Natural killer cell (primary cell): Measurements from ENCODE around the gene ZCCHC14. TPM values are rescaled to one million over a fixed set of nuclear protein-coding genes. Genes with fewer than 3 reads are reported as not detected.
A peak's percentile ranks its signal among the peaks of the same experiment; 100 is the strongest.

ENCODE experiments used
- ATAC-seq, 3 donors: fragments of 150-1000 bp in 2 of 3; fragments of 200-7000 bp in 1 of 3; cut with Tn5 transposase; 1 replicate in 1 of 3; 2 replicates in 2 of 3; pipeline ENCODE4 v1.10.0; 2021; ENCODE audit warnings: mild to moderate bottlenecking in 2 of 3, moderate library complexity in 2 of 3
- DNase-seq, 2 donors: peaks; one replicate each; pipeline versions ENCODE4 v3.0.0 to v3.0.0-alpha.2; 2013 to 2021; ENCODE audit warnings: mixed read lengths in 1 of 2
- H3K27ac ChIP-seq: one replicate; pipeline ENCODE4 v1.5.1; 2013; ENCODE audit warnings: mild to moderate bottlenecking, low read length
- H3K27me3 ChIP-seq: one replicate; pipeline ENCODE4 v1.6.1; 2013; ENCODE audit warnings: low read length; ENCODE audit not compliant: control insufficient read depth, insufficient read depth
- H3K36me3 ChIP-seq: one replicate; pipeline ENCODE4 v1.6.1; 2013; ENCODE audit warnings: low read length; ENCODE audit not compliant: control insufficient read depth, insufficient read depth
- H3K4me1 ChIP-seq: one replicate; pipeline ENCODE4 v1.6.1; 2013; ENCODE audit warnings: low read length; ENCODE audit not compliant: control insufficient read depth, insufficient read depth
- H3K4me3 ChIP-seq: one replicate; pipeline ENCODE4 v1.5.1; 2013; ENCODE audit warnings: low read length
- H3K9me3 ChIP-seq: one replicate; pipeline ENCODE4 v1.6.1; 2013; ENCODE audit warnings: low read length; ENCODE audit not compliant: control insufficient read depth, insufficient read depth
- H3K27ac Mint-ChIP-seq, 2 donors: one replicate each; pipeline ENCODE4 v1.8.0; 2022; ENCODE audit warnings: mild to moderate bottlenecking in 2 of 2, mixed read lengths in 2 of 2, moderate library complexity in 1 of 2
- H3K27me3 Mint-ChIP-seq, 2 donors: one replicate each; pipeline ENCODE4 v1.8.0; 2022; ENCODE audit warnings: low read depth in 2 of 2, mixed read lengths in 2 of 2
- H3K36me3 Mint-ChIP-seq: one replicate; pipeline ENCODE4 v1.8.0; 2022; ENCODE audit warnings: mixed read lengths
- H3K4me1 Mint-ChIP-seq, 2 donors: one replicate each; pipeline ENCODE4 v1.8.0; 2022; ENCODE audit warnings: mixed read lengths in 2 of 2
- H3K4me3 Mint-ChIP-seq: one replicate; pipeline ENCODE4 v1.8.0; 2022; ENCODE audit warnings: mild to moderate bottlenecking, moderate library complexity, mixed read lengths
- H3K9me3 Mint-ChIP-seq, 2 donors: one replicate each; pipeline ENCODE4 v1.8.0; 2022; ENCODE audit warnings: mixed read lengths in 2 of 2
- WGBS: methylation state at CpG from one replicate; pipeline ENCODE4 v1.1.7; 2013; ENCODE audit warnings: missing lambda C conversion rate; ENCODE audit not compliant: insufficient coverage; 5-methylcytosine and 5-hydroxymethylcytosine counted together
- intact Hi-C: fragments of 100-400 bp; cut with micrococcal nuclease; formaldehyde crosslinking; loops from one replicate; pipeline ENCODE4 v1.14.2; 2022
- total RNA-seq, 4 donors: library from RNA; stranded (reverse); fragments of 120-200 nt in 1 of 4; gene quantifications; one replicate each; pipeline versions ENCODE4 v1.2.3 to v1.2.4, GENCODE V29; 2013 to 2022
- TF ChIP-seq, protein P1 (sequence below): fragments of 200-600 bp; IDR thresholded peaks from one replicate; pipeline ENCODE4 v1.8.0; 2022; ENCODE audit warnings: antibody characterized with exemption

ZCCHC14 gene
- total RNA-seq, 3 donors from 2014 or later (not counting 1 experiment from before 2014, with no cell fraction given) = 12.2 to 20.9 (median 19.2) TPM

DNA sequence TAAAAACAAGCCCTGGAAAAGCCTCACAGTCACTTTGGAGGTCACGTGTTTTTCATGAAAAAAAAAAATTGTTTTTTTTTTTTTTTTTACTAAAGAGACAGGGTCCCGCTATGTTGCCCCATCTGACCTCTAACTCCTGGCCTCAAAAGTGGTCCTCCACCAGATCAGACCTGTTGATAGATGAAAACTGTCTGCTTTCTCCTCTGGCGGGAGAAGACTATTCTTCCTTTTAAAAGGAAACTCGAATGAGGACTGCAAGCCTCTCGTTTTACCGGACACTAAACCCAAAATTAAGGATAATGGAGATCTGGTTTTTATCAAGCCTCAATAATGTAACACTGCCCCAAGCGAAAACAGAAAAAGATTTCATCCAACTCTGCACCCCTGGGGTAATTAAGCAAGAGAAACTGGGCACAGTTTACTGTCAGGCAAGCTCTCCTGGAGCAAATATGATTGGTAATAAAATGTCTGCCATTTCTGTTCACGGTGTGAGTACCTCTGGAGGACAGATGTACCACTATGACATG is 25.8 kb downstream of the ZCCHC14 start:
- Mint-ChIP-seq H3K9me3 (no peaks in the 10 kb centered on the region), H3K36me3 (no peaks in the 10 kb centered on the region), H3K27ac (no peak overlapping the region), H3K27me3 (no peaks in the 10 kb centered on the region), H3K4me3 (no peak overlapping the region), H3K4me1 (peaks cover 25 to 26% of the 10 kb centered on the region in 2 donors)
- no peak overlapping the region for H3K4me3 ChIP-seq
- no peaks in the 10 kb centered on the region for H3K9me3 ChIP-seq
- H3K36me3 ChIP-seq = no peaks in the 10 kb centered on the region
- TF ChIP-seq, protein P1, sequence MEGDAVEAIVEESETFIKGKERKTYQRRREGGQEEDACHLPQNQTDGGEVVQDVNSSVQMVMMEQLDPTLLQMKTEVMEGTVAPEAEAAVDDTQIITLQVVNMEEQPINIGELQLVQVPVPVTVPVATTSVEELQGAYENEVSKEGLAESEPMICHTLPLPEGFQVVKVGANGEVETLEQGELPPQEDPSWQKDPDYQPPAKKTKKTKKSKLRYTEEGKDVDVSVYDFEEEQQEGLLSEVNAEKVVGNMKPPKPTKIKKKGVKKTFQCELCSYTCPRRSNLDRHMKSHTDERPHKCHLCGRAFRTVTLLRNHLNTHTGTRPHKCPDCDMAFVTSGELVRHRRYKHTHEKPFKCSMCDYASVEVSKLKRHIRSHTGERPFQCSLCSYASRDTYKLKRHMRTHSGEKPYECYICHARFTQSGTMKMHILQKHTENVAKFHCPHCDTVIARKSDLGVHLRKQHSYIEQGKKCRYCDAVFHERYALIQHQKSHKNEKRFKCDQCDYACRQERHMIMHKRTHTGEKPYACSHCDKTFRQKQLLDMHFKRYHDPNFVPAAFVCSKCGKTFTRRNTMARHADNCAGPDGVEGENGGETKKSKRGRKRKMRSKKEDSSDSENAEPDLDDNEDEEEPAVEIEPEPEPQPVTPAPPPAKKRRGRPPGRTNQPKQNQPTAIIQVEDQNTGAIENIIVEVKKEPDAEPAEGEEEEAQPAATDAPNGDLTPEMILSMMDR = no peak
- ATAC-seq (no peak), DNase-seq (no peak)
- no peaks in the 10 kb centered on the region for H3K27me3 ChIP-seq
- H3K27ac ChIP-seq = no peak overlapping the region
- H3K4me1 ChIP-seq = peaks cover 24% of the 10 kb centered on the region
- 97% methylated on average over 6 of the region's 8 CpGs for WGBS
- intact Hi-C loops = no loop called here

DNA sequence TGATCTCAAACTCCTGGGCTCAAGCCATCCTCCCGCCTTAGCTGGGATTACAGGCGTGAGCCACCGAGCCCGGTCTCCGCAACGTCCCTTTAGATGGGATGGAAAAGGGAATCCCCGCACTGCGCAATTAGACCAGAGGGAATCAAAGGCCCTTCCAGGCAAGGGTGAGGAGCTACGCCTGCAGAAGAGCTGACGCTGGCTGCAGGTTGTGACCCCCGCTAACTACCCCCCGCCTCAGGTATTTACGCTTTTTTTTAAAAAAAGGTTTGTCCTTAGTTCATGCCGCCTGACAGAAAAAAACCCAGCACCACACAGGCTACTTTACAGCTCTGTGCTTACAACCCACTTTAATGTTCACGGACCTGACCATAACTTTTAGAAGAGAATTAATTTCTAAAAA is 26.9 kb downstream of the ZCCHC14 start:
- Mint-ChIP-seq H3K9me3 (no peaks in the 10 kb centered on the region), H3K36me3 (no peaks in the 10 kb centered on the region), H3K4me3 (no peak overlapping the region), H3K27me3 (no peaks in the 10 kb centered on the region), H3K4me1 (peaks cover 21 to 25% of the 10 kb centered on the region in 2 donors), H3K27ac (no peak overlapping the region)
- TF ChIP-seq, protein P1 = no peak
- H3K27ac ChIP-seq = no peak overlapping the region
- WGBS = 94% methylated on average over 15 of the region's 15 CpGs
- DNase-seq (no peak), ATAC-seq (no peak)
- no peak overlapping the region for H3K4me3 ChIP-seq
- H3K36me3 ChIP-seq = no peaks in the 10 kb centered on the region
- H3K4me1 ChIP-seq = peaks cover 29% of the 10 kb centered on the region
- no peaks in the 10 kb centered on the region for H3K27me3 ChIP-seq
- intact Hi-C loops = no loop called here
- H3K9me3 ChIP-seq = no peaks in the 10 kb centered on the region

DNA sequence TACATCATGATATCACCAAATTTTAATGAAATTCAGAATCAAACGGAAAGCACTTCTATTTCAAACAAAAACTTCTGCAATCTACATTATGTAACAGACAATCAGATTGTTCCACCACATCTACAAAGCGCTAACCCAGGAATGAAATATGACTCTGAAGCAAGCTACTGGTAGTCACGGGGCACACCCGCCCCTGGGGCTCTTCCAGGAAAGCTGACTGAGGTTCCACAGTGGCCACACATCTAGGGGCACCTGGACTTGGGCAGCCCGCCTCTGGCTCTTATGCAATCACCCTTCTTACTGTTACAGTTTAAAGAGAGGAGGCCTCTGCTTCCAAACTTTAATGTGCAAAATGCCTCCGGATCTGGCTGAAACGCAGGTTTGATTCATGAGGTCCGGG is 27.5 kb downstream of the ZCCHC14 start:
- H3K36me3 Mint-ChIP-seq = no peaks in the 10 kb centered on the region
- Histone ChIP-seq H3K4me1 (peaks cover 29% of the 10 kb centered on the region), H3K27ac (no peak overlapping the region), H3K4me3 (no peak overlapping the region), H3K27me3 (no peaks in the 10 kb centered on the region), H3K9me3 (no peaks in the 10 kb centered on the region), H3K36me3 (no peaks in the 10 kb centered on the region)
- intact Hi-C loops = no loop called here
- TF ChIP-seq, protein P1 = no peak
- DNase-seq = no peak
- WGBS = 42% methylated on average over 8 of the region's 8 CpGs
- H3K4me3 Mint-ChIP-seq = peak overlapping the region; percentile 75
- peak in 2 of 3 donors; percentile 32 to 60 for ATAC-seq
- H3K27me3 Mint-ChIP-seq = no peaks in the 10 kb centered on the region
- no peaks in the 10 kb centered on the region for H3K9me3 Mint-ChIP-seq
- peak overlapping the region; percentile 74 to 80 for H3K27ac Mint-ChIP-seq
- peaks cover 25% of the 10 kb centered on the region in 2 donors for H3K4me1 Mint-ChIP-seq
